Measurements from ENCODE around the gene KDM3B. TPM values are rescaled to one million over a fixed set of nuclear protein-coding genes. Genes with fewer than 3 reads are reported as not detected.
"Not testable (repeated sequence)": the region's sequence is repeated elsewhere in the genome, so short reads cannot be mapped to it uniquely, and the experiment has no call there.

KDM3B gene
- total RNA-seq, 1 donor from 2014 or later, result 54.5 TPM

GRCh38 chr5:138382347-138382746 is 29.9 kb downstream of the KDM3B start:
- Mint-ChIP-seq H3K4me3 (ENCODE audit: low read depth) (no peak overlapping the region), H3K4me1 (ENCODE audit: low read depth) (no peaks in the 10 kb centered on the region), H3K27ac (no peak overlapping the region), H3K27me3 (ENCODE audit: low read depth) (no peaks in the 10 kb centered on the region), H3K36me3 (ENCODE audit: low read depth) (peaks cover 60% of the 10 kb centered on the region), H3K9me3 (no peaks in the 10 kb centered on the region)
- intact Hi-C loops (cut with micrococcal nuclease), result no loop called here
- DNase-seq (ENCODE audit: low spot score), result no peak

- Mint-ChIP-seq H3K9me3 (no peaks in the 10 kb centered on the region), H3K27ac (no peak overlapping the region), H3K36me3 (ENCODE audit: low read depth) (peaks cover 45% of the 10 kb centered on the region), H3K27me3 (ENCODE audit: low read depth) (no peaks in the 10 kb centered on the region), H3K4me1 (ENCODE audit: low read depth) (no peaks in the 10 kb centered on the region), H3K4me3 (ENCODE audit: low read depth) (no peak overlapping the region)
- intact Hi-C loops (cut with micrococcal nuclease), result no loop called here
- DNase-seq (ENCODE audit: low spot score), result no peak
Measured at GRCh38 chr5:138385660-138386059, 33.2 kb downstream of the KDM3B start.

GRCh38 chr5:138386290-138386689 is 33.8 kb downstream of the KDM3B start:
- H3K4me3 Mint-ChIP-seq (ENCODE audit: low read depth), result no peak overlapping the region
- no peaks in the 10 kb centered on the region for H3K9me3 Mint-ChIP-seq
- intact Hi-C loops (cut with micrococcal nuclease), result no loop called here
- no peak for DNase-seq (ENCODE audit: low spot score)
- H3K27me3 Mint-ChIP-seq (ENCODE audit: low read depth), result no peaks in the 10 kb centered on the region
- no peak overlapping the region for H3K27ac Mint-ChIP-seq
- peaks cover 49% of the 10 kb centered on the region for H3K36me3 Mint-ChIP-seq (ENCODE audit: low read depth)
- no peaks in the 10 kb centered on the region for H3K4me1 Mint-ChIP-seq (ENCODE audit: low read depth)

GRCh38 chr5:138389332-138389731 is 36.8 kb downstream of the KDM3B start:
- no peaks in the 10 kb centered on the region for H3K4me1 Mint-ChIP-seq (ENCODE audit: low read depth)
- H3K36me3 Mint-ChIP-seq (ENCODE audit: low read depth), result peaks cover 48% of the 10 kb centered on the region
- H3K9me3 Mint-ChIP-seq, result no peaks in the 10 kb centered on the region
- no peak overlapping the region for H3K27ac Mint-ChIP-seq
- intact Hi-C loops (cut with micrococcal nuclease), result no loop called here
- no peak overlapping the region for H3K4me3 Mint-ChIP-seq (ENCODE audit: low read depth)
- no peaks in the 10 kb centered on the region for H3K27me3 Mint-ChIP-seq (ENCODE audit: low read depth)
- no peak for DNase-seq (ENCODE audit: low spot score)

GRCh38 chr5:138389911-138390310 is 37.4 kb downstream of the KDM3B start:
- H3K27ac Mint-ChIP-seq; H3K27me3 Mint-ChIP-seq (ENCODE audit: low read depth); H3K9me3 Mint-ChIP-seq; H3K4me3 Mint-ChIP-seq (ENCODE audit: low read depth); H3K4me1 Mint-ChIP-seq (ENCODE audit: low read depth); DNase-seq (ENCODE audit: low spot score); intact Hi-C loops (cut with micrococcal nuclease): not testable (repeated sequence)
- H3K36me3 Mint-ChIP-seq (ENCODE audit: low read depth), result peaks cover 54% of the 10 kb centered on the region

GRCh38 chr5:138391859-138392386 is 39.4 kb downstream of the KDM3B start:
- H3K27ac Mint-ChIP-seq, result no peak overlapping the region
- H3K36me3 Mint-ChIP-seq (ENCODE audit: low read depth), result peaks cover 47% of the 10 kb centered on the region
- no peaks in the 10 kb centered on the region for H3K9me3 Mint-ChIP-seq
- intact Hi-C loops (cut with micrococcal nuclease), result no loop called here
- no peaks in the 10 kb centered on the region for H3K4me1 Mint-ChIP-seq (ENCODE audit: low read depth)
- DNase-seq (ENCODE audit: low spot score), result no peak
- H3K27me3 Mint-ChIP-seq (ENCODE audit: low read depth), result no peaks in the 10 kb centered on the region
- no peak overlapping the region for H3K4me3 Mint-ChIP-seq (ENCODE audit: low read depth)

- Mint-ChIP-seq H3K27ac (no peak overlapping the region), H3K9me3 (no peaks in the 10 kb centered on the region), H3K4me3 (ENCODE audit: low read depth) (no peak overlapping the region), H3K27me3 (ENCODE audit: low read depth) (no peaks in the 10 kb centered on the region), H3K36me3 (ENCODE audit: low read depth) (peaks cover 56% of the 10 kb centered on the region), H3K4me1 (ENCODE audit: low read depth) (peaks cover 16% of the 10 kb centered on the region)
- DNase-seq (ENCODE audit: low spot score), result no peak
- intact Hi-C loops (cut with micrococcal nuclease), result no loop called here
Measured at GRCh38 chr5:138402640-138403039, 50.2 kb downstream of the KDM3B start.

GRCh38 chr5:138408023-138408422 is 55.5 kb downstream of the KDM3B start:
- intact Hi-C loops (cut with micrococcal nuclease), result no loop called here
- DNase-seq (ENCODE audit: low spot score), result no peak
- Mint-ChIP-seq H3K27me3 (ENCODE audit: low read depth) (no peaks in the 10 kb centered on the region), H3K9me3 (no peaks in the 10 kb centered on the region), H3K4me3 (ENCODE audit: low read depth) (no peak overlapping the region), H3K27ac (no peak overlapping the region), H3K36me3 (ENCODE audit: low read depth) (peaks cover 40% of the 10 kb centered on the region), H3K4me1 (ENCODE audit: low read depth) (peaks cover 4% of the 10 kb centered on the region)

GRCh38 chr5:138410996-138411640 is 58.6 kb downstream of the KDM3B start:
- not testable (repeated sequence) for H3K9me3 Mint-ChIP-seq; H3K4me3 Mint-ChIP-seq (ENCODE audit: low read depth); DNase-seq (ENCODE audit: low spot score); H3K27me3 Mint-ChIP-seq (ENCODE audit: low read depth); H3K4me1 Mint-ChIP-seq (ENCODE audit: low read depth); H3K27ac Mint-ChIP-seq
- H3K36me3 Mint-ChIP-seq (ENCODE audit: low read depth), result peaks cover 45% of the 10 kb centered on the region
- intact Hi-C loops (cut with micrococcal nuclease), result loop anchor here (1.0 kb wide), 1 partner anchor 231 kb away; no protein-coding TSS in a partner anchor

- Mint-ChIP-seq H3K27ac (no peak overlapping the region), H3K9me3 (no peaks in the 10 kb centered on the region), H3K4me3 (ENCODE audit: low read depth) (no peak overlapping the region), H3K4me1 (ENCODE audit: low read depth) (no peaks in the 10 kb centered on the region), H3K27me3 (ENCODE audit: low read depth) (no peaks in the 10 kb centered on the region), H3K36me3 (ENCODE audit: low read depth) (peaks cover 65% of the 10 kb centered on the region)
- intact Hi-C loops (cut with micrococcal nuclease), result no loop called here
- no peak for DNase-seq (ENCODE audit: low spot score)
Measured at GRCh38 chr5:138418444-138418843, 66.0 kb downstream of the KDM3B start.

- H3K4me3 Mint-ChIP-seq (ENCODE audit: low read depth), result no peak overlapping the region
- H3K9me3 Mint-ChIP-seq, result no peaks in the 10 kb centered on the region
- no peak for DNase-seq (ENCODE audit: low spot score)
- H3K27ac Mint-ChIP-seq, result no peak overlapping the region
- intact Hi-C loops (cut with micrococcal nuclease), result no loop called here
- H3K27me3 Mint-ChIP-seq (ENCODE audit: low read depth), result no peaks in the 10 kb centered on the region
- H3K36me3 Mint-ChIP-seq (ENCODE audit: low read depth), result peaks cover 80% of the 10 kb centered on the region
- H3K4me1 Mint-ChIP-seq (ENCODE audit: low read depth), result no peaks in the 10 kb centered on the region
Measured at GRCh38 chr5:138425079-138425478, 72.6 kb downstream of the KDM3B start.

GRCh38 chr5:138435943-138436342 is 83.5 kb downstream of the KDM3B start:
- intact Hi-C loops (cut with micrococcal nuclease), result no loop called here
- Mint-ChIP-seq H3K4me3 (ENCODE audit: low read depth) (no peak overlapping the region), H3K4me1 (ENCODE audit: low read depth) (peaks cover 15% of the 10 kb centered on the region), H3K36me3 (ENCODE audit: low read depth) (peaks cover 38% of the 10 kb centered on the region), H3K27ac (no peak overlapping the region), H3K9me3 (no peaks in the 10 kb centered on the region), H3K27me3 (ENCODE audit: low read depth) (no peaks in the 10 kb centered on the region)
- no peak for DNase-seq (ENCODE audit: low spot score)

GRCh38 chr5:138438003-138438723 is 85.7 kb downstream of the KDM3B start:
- no peak for DNase-seq (ENCODE audit: low spot score)
- peak overlapping the region; percentile 13 for H3K27ac Mint-ChIP-seq
- intact Hi-C loops (cut with micrococcal nuclease), result no loop called here

More at GRCh38 chr5:138438003-138438723, 85.7 kb downstream of the KDM3B start:
- Mint-ChIP-seq H3K27me3 (ENCODE audit: low read depth) (no peaks in the 10 kb centered on the region), H3K9me3 (no peaks in the 10 kb centered on the region), H3K4me1 (ENCODE audit: low read depth) (peaks cover 15% of the 10 kb centered on the region), H3K36me3 (ENCODE audit: low read depth) (peaks cover 22% of the 10 kb centered on the region), H3K4me3 (ENCODE audit: low read depth) (peak overlapping the region; percentile 75)
